DND-41 (cell line): ENCODE measurements around the gene INPP4A.

Experiments used
- EZH2 ChIP-seq: IDR thresholded peaks from 3 replicates; pipeline ENCODE4 v1.6.1; 2012; ENCODE audit warnings: borderline replicate concordance, low read depth, mild to moderate bottlenecking, moderate library complexity, low read length, inconsistent platforms; ENCODE audit not compliant: severe bottlenecking
- TF ChIP-seq, protein P1 (sequence below): IDR thresholded peaks from 2 replicates; pipeline ENCODE4 v1.5.1; 2012; ENCODE audit warnings: borderline replicate concordance, low read length, moderate library complexity, mild to moderate bottlenecking; ENCODE audit not compliant: poor library complexity, severe bottlenecking; ENCODE audit errors: extremely low read depth

DNA sequence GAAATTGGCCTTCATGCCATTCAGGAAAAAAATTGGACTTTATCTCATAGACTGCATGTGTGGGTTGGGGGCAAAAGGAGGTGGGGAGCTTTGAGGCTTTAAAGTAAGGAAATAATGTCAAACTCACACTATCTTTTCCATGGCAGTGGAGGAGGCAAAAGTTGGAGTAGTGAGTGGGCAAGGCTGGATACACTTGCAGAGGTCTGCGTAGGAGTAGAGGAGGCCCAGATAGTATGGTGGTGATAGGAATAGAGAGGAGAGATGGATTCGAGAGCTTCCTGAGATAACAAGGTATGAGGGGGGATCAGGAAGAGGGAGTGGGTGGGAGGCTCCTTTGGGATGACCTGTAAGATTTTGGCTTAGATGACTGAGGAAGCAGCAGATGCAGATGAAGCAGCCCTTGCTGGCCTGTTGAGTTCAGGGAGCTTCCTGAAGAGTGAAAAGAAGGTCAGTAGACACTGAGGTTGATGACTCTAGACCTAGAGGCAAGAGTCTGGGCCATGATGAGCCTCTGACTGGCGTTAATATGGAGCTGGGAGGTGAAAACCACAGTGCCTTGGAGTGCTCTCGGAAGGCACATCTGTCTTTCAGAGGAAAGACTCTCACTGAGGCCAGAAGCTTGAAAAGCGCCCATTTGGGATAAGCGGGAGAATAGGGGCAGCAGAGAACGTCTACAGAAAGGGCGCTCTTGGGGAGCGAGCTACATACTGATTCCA, 169.5 kb downstream of the INPP4A start:
- TF ChIP-seq EZH2 = no peak
- TF ChIP-seq, protein P1, sequence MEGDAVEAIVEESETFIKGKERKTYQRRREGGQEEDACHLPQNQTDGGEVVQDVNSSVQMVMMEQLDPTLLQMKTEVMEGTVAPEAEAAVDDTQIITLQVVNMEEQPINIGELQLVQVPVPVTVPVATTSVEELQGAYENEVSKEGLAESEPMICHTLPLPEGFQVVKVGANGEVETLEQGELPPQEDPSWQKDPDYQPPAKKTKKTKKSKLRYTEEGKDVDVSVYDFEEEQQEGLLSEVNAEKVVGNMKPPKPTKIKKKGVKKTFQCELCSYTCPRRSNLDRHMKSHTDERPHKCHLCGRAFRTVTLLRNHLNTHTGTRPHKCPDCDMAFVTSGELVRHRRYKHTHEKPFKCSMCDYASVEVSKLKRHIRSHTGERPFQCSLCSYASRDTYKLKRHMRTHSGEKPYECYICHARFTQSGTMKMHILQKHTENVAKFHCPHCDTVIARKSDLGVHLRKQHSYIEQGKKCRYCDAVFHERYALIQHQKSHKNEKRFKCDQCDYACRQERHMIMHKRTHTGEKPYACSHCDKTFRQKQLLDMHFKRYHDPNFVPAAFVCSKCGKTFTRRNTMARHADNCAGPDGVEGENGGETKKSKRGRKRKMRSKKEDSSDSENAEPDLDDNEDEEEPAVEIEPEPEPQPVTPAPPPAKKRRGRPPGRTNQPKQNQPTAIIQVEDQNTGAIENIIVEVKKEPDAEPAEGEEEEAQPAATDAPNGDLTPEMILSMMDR = no peak
